HepG2 (cell line): ENCODE results near the gene CPB2. TPM values are rescaled to one million over a fixed set of nuclear protein-coding genes. Genes with fewer than 3 reads are reported as not detected.
A peak's percentile ranks its signal among the peaks of the same experiment; 100 is the strongest.

Experiments
- ARHGAP35 ChIP-seq: sonication (generic); formaldehyde crosslinking; IDR thresholded peaks from 2 replicates; pipeline ENCODE4 v1.9.0; 2022; ENCODE audit warnings: mild to moderate bottlenecking, inconsistent platforms, moderate library complexity, missing genetic modification reagents, borderline replicate concordance
- ATF2 ChIP-seq: sonication (generic); formaldehyde crosslinking; IDR thresholded peaks from 2 replicates; pipeline ENCODE4 v1.4.0; 2020; ENCODE audit warnings: missing genetic modification reagents
- ATF7 ChIP-seq, 2 experiments: fragments of 450-650 bp in 1 of 2; sonication (generic) in 1 of 2; formaldehyde crosslinking in 1 of 2; IDR thresholded peaks; 2 replicates each; pipeline versions ENCODE4 v1.4.0 to v1.6.1; 2016 to 2020; ENCODE audit warnings: antibody characterized with exemption in 1 of 2, mild to moderate bottlenecking in 1 of 2, missing genetic modification reagents in 1 of 2
- GATAD2A ChIP-seq: IDR thresholded peaks from 2 replicates; pipeline ENCODE4 v1.6.1; 2016
- MIER3 ChIP-seq: IDR thresholded peaks from 2 replicates; pipeline ENCODE4 v1.6.1; 2016; ENCODE audit warnings: missing compliant biosample characterization, borderline replicate concordance
- PBX2 ChIP-seq: IDR thresholded peaks from 2 replicates; pipeline ENCODE4 v1.6.1; 2016; ENCODE audit warnings: control low read depth
- SIX1 ChIP-seq: sonication (generic); formaldehyde crosslinking; IDR thresholded peaks from 2 replicates; pipeline ENCODE4 v1.4.0; 2020; ENCODE audit warnings: missing genetic modification reagents, borderline replicate concordance
- XBP1 ChIP-seq: sonication (generic); formaldehyde crosslinking; IDR thresholded peaks from 2 replicates; pipeline ENCODE4 v1.5.0; 2020; ENCODE audit warnings: missing genetic modification reagents
- ZBTB7A ChIP-seq: sonication (generic); formaldehyde crosslinking; IDR thresholded peaks from 2 replicates; pipeline ENCODE4 v1.8.0; 2022; ENCODE audit warnings: mild to moderate bottlenecking, missing genetic modification reagents
- ZGPAT ChIP-seq: IDR thresholded peaks from 2 replicates; pipeline ENCODE4 v1.6.1; 2016; ENCODE audit warnings: mild to moderate bottlenecking
- ZNF431 ChIP-seq: sonication (generic); formaldehyde crosslinking; IDR thresholded peaks from 2 replicates; pipeline ENCODE4 v1.9.0; 2022; ENCODE audit warnings: missing genetic modification reagents, low read depth, mild to moderate bottlenecking, borderline replicate concordance
- ZNF703 ChIP-seq: sonication (generic); formaldehyde crosslinking; IDR thresholded peaks from 2 replicates; pipeline ENCODE4 v1.5.1; 2020; ENCODE audit warnings: missing genetic modification reagents, mild to moderate bottlenecking, moderate library complexity, borderline replicate concordance
- ZNF709 ChIP-seq: sonication (generic); formaldehyde crosslinking; IDR thresholded peaks from 2 replicates; pipeline ENCODE4 v1.5.0; 2020; ENCODE audit warnings: mild to moderate bottlenecking, missing genetic modification reagents
- ZNF790 ChIP-seq: sonication (generic); formaldehyde crosslinking; IDR thresholded peaks from 2 replicates; pipeline ENCODE4 v1.8.0; 2022; ENCODE audit warnings: missing genetic modification reagents, mild to moderate bottlenecking, borderline replicate concordance
- polyA plus RNA-seq, 8 experiments: library from polyadenylated mRNA; depleted of rRNA in 3 of 8; stranded (reverse) in 7 of 8; unstranded in 1 of 8; fragments of >200 nt; fragmentation: Illumina TruSeq in 4 of 8; extraction: Trizol in 4 of 8; gene quantifications; 2 replicates each; pipeline versions ENCODE4 v1.2.1 to v1.2.3, GENCODE V29; 2011 to 2016; ENCODE audit warnings: low read depth in 4 of 8, missing spikeins in 1 of 8, mixed read lengths in 1 of 8; ENCODE audit not compliant: insufficient read depth in 1 of 8
- total RNA-seq, 5 experiments: library from RNA; depleted of rRNA; stranded (reverse); fragments of >200 nt; fragmentation: Illumina TruSeq; extraction: Trizol; gene quantifications; 2 replicates each; pipeline ENCODE4 v1.2.3, GENCODE V29; 2016; ENCODE audit warnings: low read depth in 1 of 5
- TF ChIP-seq, protein P1 (sequence below): fragments of 450-650 bp; IDR thresholded peaks from 2 replicates; pipeline ENCODE4 v1.6.1; 2017; ENCODE audit warnings: mild to moderate bottlenecking
- TF ChIP-seq, protein P2 (sequence below): sonication (generic); formaldehyde crosslinking; IDR thresholded peaks from 2 replicates; pipeline ENCODE4 v1.4.0; 2020; ENCODE audit warnings: missing genetic modification reagents
- TF ChIP-seq, protein P3 (sequence below): sonication (generic); formaldehyde crosslinking; IDR thresholded peaks from 2 replicates; pipeline ENCODE4 v1.5.0; 2020; ENCODE audit warnings: missing genetic modification reagents, mild to moderate bottlenecking, borderline replicate concordance
- TF ChIP-seq, protein P4 (sequence below): sonication (generic); formaldehyde crosslinking; IDR thresholded peaks from 2 replicates; pipeline ENCODE4 v1.5.1; 2020; ENCODE audit warnings: missing genetic modification reagents, mild to moderate bottlenecking, borderline replicate concordance

Gene CPB2
- total and polyA plus RNA-seq, 2 of the 13 experiments (the other 11 are each of a cell fraction or from before 2014, with no cell fraction given): 125 to 140 TPM

- no peak for TF ChIP-seq ZNF709 (CRISPR knock-in tag)
- TF ChIP-seq ZNF790 (CRISPR knock-in tag): no peak
- peak; percentile 75; the same call in 1 of the 2 replicates for TF ChIP-seq MIER3 (CRISPR knock-in tag)
- no peak for TF ChIP-seq ZNF431
- TF ChIP-seq, protein P1, sequence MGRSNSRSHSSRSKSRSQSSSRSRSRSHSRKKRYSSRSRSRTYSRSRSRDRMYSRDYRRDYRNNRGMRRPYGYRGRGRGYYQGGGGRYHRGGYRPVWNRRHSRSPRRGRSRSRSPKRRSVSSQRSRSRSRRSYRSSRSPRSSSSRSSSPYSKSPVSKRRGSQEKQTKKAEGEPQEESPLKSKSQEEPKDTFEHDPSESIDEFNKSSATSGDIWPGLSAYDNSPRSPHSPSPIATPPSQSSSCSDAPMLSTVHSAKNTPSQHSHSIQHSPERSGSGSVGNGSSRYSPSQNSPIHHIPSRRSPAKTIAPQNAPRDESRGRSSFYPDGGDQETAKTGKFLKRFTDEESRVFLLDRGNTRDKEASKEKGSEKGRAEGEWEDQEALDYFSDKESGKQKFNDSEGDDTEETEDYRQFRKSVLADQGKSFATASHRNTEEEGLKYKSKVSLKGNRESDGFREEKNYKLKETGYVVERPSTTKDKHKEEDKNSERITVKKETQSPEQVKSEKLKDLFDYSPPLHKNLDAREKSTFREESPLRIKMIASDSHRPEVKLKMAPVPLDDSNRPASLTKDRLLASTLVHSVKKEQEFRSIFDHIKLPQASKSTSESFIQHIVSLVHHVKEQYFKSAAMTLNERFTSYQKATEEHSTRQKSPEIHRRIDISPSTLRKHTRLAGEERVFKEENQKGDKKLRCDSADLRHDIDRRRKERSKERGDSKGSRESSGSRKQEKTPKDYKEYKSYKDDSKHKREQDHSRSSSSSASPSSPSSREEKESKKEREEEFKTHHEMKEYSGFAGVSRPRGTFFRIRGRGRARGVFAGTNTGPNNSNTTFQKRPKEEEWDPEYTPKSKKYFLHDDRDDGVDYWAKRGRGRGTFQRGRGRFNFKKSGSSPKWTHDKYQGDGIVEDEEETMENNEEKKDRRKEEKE: no peak
- no peak for TF ChIP-seq ZNF703 (CRISPR knock-in tag)
- TF ChIP-seq PBX2 (CRISPR knock-in tag): no peak
- no peak; the same call in 1 of the 2 replicates for TF ChIP-seq ATF2 (CRISPR knock-in tag)
- TF ChIP-seq ZBTB7A: no peak
- no peak for TF ChIP-seq ATF7 (IDR thresholded peaks at IDR 0.05)
- no peak for TF ChIP-seq ATF7 (CRISPR knock-in tag; IDR thresholded peaks at IDR 0.05)
- TF ChIP-seq XBP1 (CRISPR knock-in tag): no peak
- peak; percentile 86 for TF ChIP-seq GATAD2A (CRISPR knock-in tag)
- no peak for TF ChIP-seq SIX1 (CRISPR knock-in tag)
- TF ChIP-seq, protein P2, sequence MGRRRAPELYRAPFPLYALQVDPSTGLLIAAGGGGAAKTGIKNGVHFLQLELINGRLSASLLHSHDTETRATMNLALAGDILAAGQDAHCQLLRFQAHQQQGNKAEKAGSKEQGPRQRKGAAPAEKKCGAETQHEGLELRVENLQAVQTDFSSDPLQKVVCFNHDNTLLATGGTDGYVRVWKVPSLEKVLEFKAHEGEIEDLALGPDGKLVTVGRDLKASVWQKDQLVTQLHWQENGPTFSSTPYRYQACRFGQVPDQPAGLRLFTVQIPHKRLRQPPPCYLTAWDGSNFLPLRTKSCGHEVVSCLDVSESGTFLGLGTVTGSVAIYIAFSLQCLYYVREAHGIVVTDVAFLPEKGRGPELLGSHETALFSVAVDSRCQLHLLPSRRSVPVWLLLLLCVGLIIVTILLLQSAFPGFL (CRISPR knock-in tag): no peak
- TF ChIP-seq ZGPAT (CRISPR knock-in tag): peak; percentile 76
- TF ChIP-seq, protein P3, sequence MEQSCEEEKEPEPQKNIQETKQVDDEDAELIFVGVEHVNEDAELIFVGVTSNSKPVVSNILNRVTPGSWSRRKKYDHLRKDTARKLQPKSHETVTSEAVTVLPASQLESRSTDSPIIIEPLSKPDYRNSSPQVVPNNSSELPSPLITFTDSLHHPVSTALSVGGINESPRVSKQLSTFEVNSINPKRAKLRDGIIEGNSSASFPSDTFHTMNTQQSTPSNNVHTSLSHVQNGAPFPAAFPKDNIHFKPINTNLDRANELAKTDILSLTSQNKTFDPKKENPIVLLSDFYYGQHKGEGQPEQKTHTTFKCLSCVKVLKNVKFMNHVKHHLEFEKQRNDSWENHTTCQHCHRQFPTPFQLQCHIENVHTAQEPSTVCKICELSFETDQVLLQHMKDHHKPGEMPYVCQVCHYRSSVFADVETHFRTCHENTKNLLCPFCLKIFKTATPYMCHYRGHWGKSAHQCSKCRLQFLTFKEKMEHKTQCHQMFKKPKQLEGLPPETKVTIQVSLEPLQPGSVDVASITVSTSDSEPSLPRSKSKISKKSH (CRISPR knock-in tag): no peak
- TF ChIP-seq, protein P4, sequence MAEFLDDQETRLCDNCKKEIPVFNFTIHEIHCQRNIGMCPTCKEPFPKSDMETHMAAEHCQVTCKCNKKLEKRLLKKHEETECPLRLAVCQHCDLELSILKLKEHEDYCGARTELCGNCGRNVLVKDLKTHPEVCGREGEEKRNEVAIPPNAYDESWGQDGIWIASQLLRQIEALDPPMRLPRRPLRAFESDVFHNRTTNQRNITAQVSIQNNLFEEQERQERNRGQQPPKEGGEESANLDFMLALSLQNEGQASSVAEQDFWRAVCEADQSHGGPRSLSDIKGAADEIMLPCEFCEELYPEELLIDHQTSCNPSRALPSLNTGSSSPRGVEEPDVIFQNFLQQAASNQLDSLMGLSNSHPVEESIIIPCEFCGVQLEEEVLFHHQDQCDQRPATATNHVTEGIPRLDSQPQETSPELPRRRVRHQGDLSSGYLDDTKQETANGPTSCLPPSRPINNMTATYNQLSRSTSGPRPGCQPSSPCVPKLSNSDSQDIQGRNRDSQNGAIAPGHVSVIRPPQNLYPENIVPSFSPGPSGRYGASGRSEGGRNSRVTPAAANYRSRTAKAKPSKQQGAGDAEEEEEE (CRISPR knock-in tag): no peak
- TF ChIP-seq ARHGAP35: no peak
These were observed at the start of gene CPB2 (continued) for GRCh38 chr13:46104868-46105267.
